Spleen (tissue), 7 donors: ENCODE measurements around the gene RAB11FIP4.

Source experiments
- CTCF ChIP-seq, 11 experiments: fragments of 200-600 bp in 7 of 11; fragments of 450-650 bp in 4 of 11; sonication (generic) in 4 of 11; IDR thresholded peaks in 8 of 11; conservative IDR thresholded peaks in 3 of 11; 1 replicate in 7 of 11; 2 replicates in 4 of 11; pipeline versions ENCODE4 v1.4.0 to v1.8.0; 2016 to 2021; ENCODE audit warnings: antibody characterized with exemption in 11 of 11, inconsistent platforms in 4 of 11, mild to moderate bottlenecking in 1 of 11
- POLR2A ChIP-seq, 3 donors: fragments of 450-650 bp; IDR thresholded peaks; one replicate each; pipeline ENCODE4 v1.5.1; 2017; ENCODE audit warnings: antibody characterized with exemption in 3 of 3, mild to moderate bottlenecking in 1 of 3
- donor health status: DM: no; HTN: no; CAD: no; lungs with moderate emphysema.
- donor health status: DM: no; HTN: no; CAD: no.
- donor health status: DM: no; HTN: no; CAD: no.

- TF ChIP-seq CTCF (IDR thresholded peaks at IDR 0.05 in 8 of 11, conservative IDR thresholded peaks at IDR 0.05 in 3 of 11) (no peak), POLR2A (IDR thresholded peaks at IDR 0.05) (no peak)
Observed at GRCh38 chr17:31349454-31349853, 42.0 kb upstream of the RAB11FIP4 start.
